DMS 273 (cell line): ENCODE data around the gene HTR3B.
"Not testable (repeated sequence)": the region's sequence is repeated elsewhere in the genome, so short reads cannot be mapped to it uniquely, and the experiment has no call there.

Experiments used
- DNase-seq: peaks from one replicate; lab custom pipeline; 2025; ENCODE audit not compliant: unreplicated experiment; lab: John Stamatoyannopoulos, UW

The HTR3B gene

DNA sequence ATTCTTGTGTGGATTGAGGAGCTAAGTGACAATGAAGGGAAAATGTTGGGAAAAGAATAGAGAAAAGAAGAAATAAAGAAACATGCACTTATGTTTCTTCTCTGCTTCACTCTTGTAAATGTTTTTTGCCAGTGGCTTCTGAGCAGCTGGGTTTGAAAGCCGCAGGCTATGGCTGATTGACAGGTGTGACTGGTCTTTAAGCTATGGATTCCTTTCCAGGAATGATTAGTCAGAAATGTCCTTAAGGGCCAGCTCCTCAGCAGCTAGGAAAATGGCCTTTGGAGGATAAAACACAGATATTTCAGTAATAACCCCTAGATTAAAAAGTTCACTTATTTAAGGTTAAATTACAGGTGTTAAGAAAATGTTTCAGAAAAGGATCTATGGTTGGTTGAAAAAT is 22.7 kb upstream of the HTR3B start:
- DNase-seq = no peak

DNA sequence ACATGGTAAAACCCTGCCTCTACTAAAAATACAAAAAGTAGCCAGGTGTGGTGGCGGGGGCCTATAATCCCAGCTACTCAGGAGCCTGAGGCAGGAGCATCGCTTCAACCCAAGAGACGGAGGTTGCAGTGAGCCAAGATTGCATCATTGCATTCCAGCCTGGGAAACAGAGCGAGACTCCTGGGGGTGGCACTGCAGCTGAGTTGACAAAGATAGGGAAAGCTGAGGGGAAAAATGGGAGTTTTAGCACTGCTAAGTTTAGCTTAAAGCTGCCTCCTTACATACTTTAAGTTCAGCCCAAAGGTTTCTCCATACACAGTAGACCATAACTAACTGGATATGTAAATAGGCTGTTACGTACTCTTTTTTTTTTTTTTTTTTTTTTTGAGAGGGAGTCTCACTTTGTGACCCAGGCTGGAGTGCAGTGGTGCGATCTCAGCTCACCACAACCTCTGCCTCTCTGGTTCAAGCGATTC is 20.2 kb upstream of the HTR3B start:
- DNase-seq = no peak

DNA sequence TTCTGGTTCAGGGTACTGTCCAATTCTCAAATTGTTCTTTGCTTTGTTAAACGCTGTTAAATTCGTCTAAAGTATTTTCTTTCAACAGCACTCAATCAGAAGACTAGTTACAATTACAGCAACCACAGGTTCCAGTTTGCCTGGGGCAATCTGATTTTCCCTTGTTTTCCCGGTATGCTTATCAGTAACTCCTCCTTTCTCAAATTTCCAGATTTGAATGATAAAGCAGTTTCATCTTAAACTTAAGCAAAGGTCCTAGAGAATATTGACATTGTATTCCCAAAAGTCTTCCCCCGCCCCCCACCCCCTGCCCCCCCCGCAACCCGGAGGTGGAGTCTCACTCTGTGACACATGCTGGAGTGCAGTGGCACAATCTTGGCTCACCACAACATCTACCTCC is 18.7 kb upstream of the HTR3B start:
- no peak for DNase-seq

DNA sequence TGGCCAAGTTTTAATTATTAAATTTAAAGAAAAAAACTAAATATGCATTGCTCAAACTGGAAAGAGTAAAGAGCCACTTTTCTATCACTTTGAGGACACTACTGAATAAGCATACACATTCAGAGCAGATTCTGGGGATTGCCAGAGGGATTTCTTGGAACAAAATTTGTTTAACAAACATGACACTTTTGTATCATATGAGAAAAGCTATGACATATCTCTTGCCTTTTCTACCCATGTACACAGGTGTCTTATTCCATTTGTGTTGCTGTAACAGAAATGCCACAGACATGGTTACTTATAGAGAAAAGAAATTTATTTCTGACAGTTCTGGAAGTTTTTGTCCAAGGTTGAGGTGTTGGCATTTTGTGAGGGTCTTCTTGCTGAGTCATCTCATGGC is 15.7 kb upstream of the HTR3B start:
- no peak for DNase-seq

DNA sequence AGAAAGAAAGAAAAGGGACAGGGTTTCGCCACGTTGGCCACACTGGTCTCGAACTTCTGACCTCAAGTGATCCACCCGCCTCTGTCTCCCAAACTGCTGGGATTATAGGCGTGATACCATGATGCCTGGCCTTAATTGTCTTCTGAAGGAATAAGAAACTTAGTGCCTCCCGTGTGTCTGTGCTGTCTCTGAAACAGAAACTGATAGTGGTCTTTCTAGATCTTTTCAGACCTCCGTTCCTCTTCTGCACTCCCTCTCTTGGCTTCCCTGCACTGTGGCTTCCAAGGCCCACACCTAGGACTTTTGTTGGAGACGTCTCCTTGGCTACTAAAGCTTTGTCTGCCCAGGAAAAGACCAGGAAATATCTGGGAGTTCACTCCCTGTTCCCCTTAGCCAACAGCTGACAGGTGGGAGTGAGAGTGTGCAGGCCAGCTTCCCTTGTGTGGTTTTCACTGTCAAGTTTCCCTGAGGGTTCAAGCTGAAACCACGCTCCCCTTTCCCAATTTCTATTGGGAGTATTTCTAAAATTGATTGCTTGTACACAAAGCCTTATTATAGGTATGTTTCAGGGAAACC is 10.1 kb upstream of the HTR3B start:
- no peak for DNase-seq

DNA sequence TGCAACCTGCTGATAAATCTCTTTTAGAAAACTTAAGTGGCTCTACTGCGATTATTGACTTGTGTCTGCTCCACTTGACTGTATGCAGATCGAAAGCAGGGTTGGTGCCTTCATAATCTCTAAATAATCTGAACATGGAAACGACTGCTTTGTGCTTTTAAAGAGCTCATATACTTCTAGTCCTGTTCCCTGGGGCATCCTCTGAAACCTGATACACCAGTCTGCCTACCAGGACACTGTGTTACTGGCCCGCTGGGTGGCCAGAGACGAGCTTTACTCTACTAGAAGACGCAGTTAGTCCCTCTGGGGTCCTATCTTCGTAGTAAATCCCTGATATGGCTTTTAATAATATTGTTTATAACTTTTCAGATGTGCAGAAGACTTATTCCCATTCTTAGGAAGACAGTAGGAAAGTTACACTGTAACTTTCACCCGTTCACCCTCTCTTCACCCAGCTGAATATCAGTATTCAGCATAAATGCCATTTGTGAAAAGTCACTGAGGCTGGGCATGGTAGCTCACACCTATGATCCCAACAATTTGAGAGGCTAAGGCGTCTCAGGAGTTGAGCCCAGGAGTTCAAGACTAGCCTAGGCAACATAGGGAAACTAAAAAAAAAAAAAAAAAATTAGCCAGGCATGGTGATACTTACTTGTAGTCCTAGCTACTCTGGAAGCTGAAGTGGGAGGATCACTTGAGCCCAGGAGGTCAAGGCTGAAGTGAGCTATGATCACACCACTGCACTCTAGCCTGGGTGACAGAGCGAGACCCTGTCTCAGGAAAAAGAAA is 9.0 kb upstream of the HTR3B start:
- no peak for DNase-seq

DNA sequence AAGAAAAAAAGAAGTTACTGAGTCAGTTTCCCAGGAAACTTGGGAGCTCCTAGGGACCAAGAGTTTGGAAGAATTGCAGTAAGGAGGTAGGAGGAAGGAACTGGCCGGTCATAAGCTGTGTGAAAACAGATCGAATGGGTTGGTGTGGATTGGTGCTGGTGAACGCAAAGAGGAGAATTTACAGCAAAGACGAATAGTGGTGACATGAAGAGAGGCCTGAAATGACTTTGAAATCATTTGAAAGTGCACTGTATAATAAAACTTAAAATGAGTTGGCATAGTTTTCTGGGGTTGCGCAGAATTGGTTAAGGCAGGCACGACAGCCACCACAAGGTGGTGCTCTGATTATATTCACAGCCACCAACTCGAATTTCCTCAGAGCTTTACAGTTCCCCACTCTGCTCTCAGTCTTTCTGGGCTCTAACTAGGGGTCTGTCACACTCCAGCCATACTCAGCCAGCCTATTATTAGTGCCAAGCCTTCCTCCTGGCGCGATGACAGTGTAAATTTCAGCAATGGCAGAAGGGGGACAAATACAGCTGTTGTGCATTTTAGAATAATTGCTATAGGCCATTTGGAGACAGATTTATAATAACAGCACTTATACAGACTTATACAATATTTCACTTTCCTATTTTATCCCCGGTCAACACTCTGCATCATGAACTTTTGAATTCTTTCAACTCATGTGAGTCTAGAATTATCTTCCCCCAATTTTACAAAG is 8.3 kb upstream of the HTR3B start:
- DNase-seq = peak; percentile 55

DNA sequence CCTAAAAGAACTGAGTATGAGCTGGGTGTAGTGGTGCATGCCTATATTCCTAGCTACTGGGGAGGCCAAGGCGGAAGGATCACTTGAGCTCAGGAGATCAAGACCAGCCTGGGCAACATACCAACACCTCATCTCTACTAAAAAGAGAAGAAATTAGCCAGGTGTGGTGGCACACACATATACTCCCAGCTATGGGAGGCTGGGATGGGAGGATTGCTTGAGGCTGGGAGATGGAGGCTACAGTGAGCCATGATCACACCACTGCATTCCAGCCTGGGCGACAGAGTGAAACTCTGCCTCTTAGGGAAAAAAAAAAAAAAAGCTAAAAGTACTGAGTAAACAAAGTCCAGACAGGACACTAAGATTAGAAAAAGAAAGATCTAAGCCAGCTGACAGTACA is 3.5 kb upstream of the HTR3B start:
- DNase-seq = no peak

DNA sequence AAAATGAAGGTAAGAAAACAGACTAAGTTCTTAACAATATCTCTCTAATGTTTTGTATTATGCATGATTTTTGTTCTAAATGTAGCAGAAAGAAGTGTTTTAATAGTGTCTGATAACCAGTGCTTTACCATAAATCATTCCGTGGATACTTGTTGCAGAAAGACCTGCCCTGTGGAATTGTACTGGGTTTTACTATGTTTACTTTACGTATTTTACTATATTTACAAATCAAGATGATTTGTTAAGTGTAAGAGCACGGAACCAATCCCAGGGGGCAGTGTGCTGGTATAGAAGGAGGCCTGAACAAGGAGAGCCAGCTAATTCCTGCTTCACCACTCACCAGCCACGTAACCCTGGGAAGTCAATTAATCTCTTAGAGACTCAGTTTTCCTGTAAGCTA is 1.4 kb downstream of the HTR3B start:
- DNase-seq = peak; percentile 28

DNA sequence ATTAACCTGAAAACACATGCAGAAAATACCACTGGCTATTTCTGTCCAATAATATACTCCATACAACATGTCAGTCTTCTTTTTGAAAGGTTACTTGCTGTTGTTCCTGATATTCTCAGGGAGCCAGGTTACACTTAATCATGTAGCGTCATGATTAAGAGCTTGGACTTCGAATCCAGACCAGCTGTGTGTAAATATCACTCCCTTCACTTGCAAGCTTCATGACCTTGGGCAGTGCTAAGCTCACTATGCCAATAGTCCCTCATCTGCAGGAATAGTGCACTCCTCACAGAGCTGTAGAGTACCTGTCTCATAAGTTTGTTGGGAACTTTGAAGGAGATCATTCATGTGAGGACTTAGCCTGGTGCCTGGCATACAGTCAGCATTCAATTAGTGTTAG is 1.9 kb downstream of the HTR3B start:
- DNase-seq = no peak

DNA sequence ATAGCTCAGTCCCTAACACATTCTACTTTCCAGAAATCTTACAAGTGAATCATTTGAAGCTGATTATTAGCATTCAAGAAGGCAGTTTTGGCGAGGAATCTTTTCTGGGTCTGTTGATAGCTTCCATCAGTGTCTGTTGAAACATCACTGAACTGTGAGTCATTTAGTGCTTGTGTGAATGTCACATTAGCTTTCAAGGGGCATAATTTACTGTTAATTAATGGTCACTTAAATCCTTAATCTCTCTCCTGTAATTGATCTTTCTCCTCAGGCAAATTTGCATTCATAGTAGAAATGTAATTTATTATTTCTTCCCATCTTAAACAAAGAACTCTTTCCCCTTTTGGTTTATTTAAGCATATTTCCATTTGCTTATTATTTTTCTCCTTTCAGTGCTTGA is 2.6 kb downstream of the HTR3B start:
- no peak for DNase-seq

DNA sequence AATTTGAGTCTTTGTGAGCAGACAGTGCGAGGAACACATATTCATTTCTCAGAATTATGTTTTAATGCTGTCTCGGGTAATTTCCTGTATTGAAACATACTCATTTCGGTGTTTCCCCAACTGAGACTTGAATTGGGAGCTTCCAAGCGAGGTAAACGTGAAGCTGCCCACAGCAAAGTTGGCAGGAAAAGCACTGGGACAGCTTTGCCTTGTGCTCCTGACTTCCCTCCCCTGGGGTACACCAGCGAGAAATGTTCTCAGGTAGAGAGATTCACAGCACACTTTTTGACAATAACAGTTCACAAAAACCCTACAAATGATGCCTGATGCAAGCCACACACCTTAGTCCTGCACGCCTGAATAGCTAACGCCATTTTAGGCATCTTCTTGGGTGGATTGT is 3.1 kb downstream of the HTR3B start:
- DNase-seq = no peak

DNA sequence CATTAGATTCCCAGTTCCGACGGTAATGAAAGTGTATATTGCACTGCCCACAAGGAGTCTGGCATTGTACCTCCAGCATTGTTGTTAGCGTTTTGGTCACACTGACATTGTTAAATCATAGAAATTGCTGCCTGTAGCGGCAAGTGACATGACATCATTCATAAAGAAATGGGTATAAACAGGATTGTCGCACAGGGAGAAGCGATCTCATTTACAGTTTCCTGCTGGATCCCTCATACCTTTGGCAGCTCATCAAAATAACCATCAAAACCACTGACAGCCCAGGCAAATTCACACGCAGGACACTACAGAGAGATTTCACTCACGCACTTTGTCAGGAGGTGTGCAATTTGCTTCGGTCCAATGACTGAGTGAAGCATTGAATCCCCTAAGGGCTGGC is 3.5 kb downstream of the HTR3B start:
- DNase-seq = no peak

DNA sequence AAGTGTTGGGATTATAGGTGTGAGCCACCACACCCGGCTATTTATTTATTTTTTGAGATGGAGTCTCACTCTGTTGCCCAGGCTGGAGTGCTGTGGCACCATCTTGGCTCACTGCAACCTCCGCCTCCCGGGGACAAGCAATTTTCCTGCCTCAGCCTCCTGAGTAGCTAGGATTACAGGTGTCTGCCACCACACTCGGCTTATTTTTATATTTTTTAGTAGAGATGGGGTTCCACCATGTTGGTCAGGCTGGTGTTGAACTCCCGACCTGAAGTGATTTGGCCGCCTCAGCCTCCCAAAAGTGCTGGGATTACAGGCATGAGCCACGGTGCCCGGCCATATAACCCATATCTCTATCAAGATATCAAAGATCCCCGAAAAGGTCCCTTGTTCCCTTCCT is 6.9 kb downstream of the HTR3B start:
- DNase-seq = not testable (repeated sequence)

DNA sequence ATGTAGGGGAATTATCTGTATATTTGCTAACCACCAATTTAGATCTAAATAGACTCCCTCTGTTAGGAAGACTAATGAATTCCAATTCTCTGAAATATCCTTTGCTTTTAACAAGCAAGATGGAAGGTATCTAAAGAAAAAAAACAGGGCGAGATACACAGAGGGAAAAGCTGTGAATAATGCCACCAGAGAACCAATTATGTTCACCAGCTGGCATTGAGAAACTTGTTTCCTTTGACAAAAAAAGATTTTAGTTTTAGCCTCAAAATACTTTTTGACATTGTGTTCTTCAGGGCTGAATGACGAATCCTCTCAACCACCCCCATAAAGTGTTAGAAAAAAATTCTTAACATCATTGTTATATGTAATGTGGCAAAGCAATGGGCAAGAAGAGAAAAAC is 19.0 kb downstream of the HTR3B start:
- no peak for DNase-seq

DNA sequence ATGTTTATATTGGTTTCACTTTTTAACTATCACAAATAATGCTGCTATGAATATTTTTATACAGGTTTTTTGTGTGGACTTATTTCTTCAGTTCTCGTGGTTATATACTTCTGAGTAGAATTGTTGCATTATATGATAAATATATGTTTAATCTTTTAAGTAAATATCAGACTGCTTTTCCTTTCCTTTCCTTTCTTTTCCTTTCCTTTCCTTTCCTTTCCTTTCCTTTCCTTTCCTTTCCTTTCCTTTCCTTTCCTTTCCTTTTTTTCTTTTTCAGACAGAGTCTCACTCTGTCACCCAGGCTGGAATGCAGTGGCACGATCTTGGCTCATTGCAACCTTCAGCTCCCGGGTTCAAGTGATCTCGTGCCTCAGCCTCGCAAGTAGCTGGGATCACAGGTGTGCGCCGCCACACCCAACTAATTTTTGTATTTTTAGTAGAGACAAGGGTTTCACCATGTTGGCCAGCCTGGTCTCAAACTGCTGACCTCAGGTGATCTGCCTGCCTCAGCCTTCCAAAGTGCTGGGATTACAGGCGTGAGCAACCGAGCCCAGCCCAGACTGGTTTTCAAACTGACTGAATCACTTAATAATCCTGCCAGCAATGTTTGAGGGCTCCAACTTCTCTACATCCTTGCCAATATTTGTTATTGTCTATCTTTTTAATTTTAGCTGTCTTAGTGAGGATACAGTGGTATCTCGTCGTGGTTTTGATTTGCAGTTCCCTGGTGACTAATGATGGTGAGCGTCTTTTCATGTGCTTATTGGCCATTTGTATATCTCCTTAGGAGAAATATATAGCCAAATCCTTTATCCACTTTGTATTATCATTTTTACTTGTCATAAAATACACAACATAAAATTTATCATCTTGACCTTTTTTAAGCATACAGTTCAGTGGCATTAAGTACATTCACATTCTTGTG is 21.9 kb downstream of the HTR3B start:
- no peak for DNase-seq

DNA sequence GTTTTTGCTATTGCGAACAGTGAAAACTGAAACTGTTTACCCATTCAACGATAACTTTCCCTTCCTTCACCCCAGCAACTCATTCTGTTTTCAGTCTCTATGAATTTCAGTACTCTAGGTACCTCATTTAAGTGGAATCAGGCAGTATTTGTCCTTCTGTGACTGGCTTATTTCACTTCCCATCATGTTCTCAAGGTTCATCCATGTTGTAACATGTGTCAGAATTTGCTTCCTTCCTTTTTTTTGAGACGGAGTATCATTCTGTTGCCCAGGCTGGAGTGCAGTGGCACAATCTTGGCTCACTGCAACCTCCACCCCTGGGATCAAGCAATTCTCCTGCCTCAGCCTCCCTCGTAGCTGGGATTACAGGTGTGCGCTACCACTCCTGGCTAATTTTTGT is 23.7 kb downstream of the HTR3B start:
- DNase-seq = no peak

DNA sequence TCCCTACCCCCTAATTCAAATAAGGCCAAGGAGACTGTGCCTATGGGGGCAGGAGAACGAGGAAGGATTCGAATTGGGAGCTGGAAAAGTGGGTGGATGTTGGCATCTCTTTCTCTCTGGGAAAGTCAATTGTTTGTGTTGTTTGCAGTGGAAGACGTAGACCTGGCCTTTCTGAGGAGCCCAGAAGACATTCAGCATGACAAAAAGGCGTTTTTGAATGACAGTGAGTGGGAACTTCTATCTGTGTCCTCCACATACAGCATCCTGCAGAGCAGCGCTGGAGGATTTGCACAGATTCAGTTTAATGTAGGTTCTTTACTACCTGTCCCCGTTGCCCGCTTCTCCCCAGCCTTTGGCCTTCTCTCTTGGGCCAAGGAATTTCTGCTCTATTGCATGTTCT is 28.2 kb downstream of the HTR3B start:
- DNase-seq = no peak

DNA sequence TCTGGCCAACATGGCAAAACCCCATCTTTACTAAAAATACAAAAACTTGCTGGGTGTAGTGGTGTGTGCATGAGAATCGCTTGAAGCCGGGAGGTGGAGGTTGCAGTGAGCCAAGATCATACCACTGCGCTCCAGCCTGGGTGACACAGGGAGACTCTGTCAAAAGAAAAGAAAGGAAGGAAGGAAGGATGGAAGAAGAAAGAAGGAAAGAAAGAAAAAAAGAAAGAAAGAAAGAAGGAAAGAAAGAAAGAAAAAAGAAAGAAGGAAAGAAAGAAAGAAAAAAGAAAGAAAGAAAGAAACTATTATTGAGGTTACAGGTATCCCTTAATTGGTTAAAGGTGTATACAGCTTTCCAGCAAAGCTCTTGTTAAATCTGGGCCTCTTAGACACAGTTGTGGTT is 29.6 kb downstream of the HTR3B start:
- not testable (repeated sequence) for DNase-seq

DNA sequence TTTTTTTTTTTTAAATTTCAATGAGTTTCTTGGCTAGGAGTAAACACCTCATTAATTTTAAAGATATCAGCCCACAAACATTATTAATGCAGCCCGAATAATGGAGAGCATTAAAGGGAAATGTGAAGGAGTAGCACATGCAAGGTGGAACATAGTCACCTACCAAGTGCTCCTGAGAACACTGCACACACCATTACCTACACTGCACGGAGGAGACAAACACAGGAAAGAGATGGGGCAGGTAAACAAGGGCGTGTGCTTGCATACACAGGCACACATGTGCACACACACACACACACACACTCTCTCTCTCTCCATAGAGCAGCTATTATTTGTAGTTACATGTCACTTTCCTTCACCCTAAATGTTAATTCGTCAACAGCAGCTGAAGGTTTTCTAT is 30.2 kb downstream of the HTR3B start:
- no peak for DNase-seq

DNA sequence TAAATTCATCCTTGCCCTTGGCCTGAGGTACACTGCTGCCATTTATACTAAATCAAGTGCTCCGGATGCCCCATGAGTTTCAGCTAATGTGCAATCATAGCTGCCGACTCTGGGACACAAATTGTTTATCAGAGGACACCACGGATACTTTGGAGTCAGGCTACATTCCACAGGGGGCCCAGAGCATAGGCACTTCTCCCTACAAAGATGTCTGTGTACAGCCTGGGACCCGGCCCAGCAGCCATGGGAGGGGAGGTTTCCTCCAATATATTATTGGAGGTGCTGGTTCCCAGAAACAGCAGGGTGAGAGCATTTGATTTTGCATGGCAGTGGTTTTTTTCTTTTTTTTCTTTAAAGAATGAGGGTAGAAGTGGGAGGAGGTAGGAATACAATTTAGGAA is 31.3 kb downstream of the HTR3B start:
- no peak for DNase-seq
